Measurements from ENCODE around the gene MAX.

Gene MAX

DNA sequence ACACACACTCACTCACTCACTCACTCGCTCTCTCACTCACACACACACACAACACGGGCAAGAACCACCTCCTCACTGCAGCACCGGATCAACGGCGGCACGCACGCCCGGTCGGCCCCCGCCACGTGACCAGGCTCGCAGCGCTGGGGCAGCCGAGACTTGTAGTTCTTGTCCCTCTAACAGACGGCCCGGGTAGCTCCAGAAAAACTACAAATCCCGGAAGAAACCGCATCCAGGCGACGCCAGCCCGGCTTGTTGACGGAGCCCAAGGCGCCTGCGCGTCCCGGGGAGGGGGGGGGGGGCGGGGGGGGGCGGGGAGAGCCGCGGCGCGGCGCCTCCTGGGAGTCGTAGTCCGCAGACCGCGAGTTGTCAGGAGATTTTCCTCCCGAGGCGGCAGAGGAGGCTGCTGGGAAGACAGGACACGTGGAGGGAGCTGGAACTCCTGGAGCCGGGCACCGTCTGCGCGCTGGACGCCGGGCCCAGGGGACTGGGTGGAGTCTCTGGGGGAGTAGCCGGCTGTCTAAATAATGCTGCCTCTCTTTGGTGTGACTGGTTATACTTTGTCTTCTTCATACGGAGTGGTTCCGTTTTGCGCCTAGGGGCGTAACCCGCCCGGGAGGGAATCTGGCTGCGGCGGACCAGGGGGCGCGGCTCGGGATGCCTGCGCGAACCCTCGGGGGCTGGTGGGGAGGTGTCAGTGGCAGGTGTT is at the start of gene MAX:
MAX (minus strand) TSS at position 77 of the 709 bp plus-strand sequence. CDS start 178 bp downstream, outside the sequence.
- ChIA-PET POLR2A (interaction anchor here (0.5 to 1.2 kb wide), 7 partner anchors 9 to 367 kb away, joined by 3 to 8 read pairs (median 4); no protein-coding TSS in a partner anchor), CTCF (interaction anchor here (1.2 to 1.3 kb wide), 4 partner anchors 9 to 116 kb away, joined by 3 to 4 read pairs (median 4); partner anchors contain the start of gene FNTB)
- TF ChIP-seq, protein P1, sequence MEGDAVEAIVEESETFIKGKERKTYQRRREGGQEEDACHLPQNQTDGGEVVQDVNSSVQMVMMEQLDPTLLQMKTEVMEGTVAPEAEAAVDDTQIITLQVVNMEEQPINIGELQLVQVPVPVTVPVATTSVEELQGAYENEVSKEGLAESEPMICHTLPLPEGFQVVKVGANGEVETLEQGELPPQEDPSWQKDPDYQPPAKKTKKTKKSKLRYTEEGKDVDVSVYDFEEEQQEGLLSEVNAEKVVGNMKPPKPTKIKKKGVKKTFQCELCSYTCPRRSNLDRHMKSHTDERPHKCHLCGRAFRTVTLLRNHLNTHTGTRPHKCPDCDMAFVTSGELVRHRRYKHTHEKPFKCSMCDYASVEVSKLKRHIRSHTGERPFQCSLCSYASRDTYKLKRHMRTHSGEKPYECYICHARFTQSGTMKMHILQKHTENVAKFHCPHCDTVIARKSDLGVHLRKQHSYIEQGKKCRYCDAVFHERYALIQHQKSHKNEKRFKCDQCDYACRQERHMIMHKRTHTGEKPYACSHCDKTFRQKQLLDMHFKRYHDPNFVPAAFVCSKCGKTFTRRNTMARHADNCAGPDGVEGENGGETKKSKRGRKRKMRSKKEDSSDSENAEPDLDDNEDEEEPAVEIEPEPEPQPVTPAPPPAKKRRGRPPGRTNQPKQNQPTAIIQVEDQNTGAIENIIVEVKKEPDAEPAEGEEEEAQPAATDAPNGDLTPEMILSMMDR (IDR thresholded peaks at IDR 0.05; ENCODE audit: control extremely low read depth, extremely low read depth, low read depth, missing control alignments): no peak
- DNase-seq (ENCODE audit: extremely low spot score): peak; percentile 97

DNA sequence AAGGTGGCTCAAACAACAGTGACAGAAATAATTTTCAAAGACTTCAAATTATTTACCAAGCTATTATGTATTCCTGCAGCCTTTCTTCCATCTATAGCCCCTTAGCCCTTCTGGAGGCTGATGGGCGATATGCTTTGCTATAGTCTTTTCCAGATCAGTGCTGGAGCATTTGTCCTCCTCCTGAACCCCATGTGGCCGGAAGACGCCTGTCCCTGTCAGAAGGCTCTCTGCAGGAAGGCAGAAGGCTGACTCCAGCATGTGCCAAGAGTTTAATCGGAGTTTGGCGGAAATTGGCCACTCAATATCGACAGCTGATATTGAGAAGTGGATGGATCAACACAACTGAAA is 49.3 kb upstream of the MAX start:
- TF ChIP-seq, protein P1 (IDR thresholded peaks at IDR 0.05; ENCODE audit: control extremely low read depth, extremely low read depth, low read depth, missing control alignments): no peak
- ChIA-PET POLR2A (no interaction called here), CTCF (no interaction called here)
- no peak for DNase-seq (ENCODE audit: extremely low spot score)

GRCh38 chr14:65150898-65151608 is 48.7 kb upstream of the MAX start:
- POLR2A ChIA-PET: no interaction called here
- TF ChIP-seq, protein P1 (IDR thresholded peaks at IDR 0.05; ENCODE audit: control extremely low read depth, extremely low read depth, low read depth, missing control alignments): no peak
- CTCF ChIA-PET: no interaction called here
- no peak for DNase-seq (ENCODE audit: extremely low spot score)

DNA sequence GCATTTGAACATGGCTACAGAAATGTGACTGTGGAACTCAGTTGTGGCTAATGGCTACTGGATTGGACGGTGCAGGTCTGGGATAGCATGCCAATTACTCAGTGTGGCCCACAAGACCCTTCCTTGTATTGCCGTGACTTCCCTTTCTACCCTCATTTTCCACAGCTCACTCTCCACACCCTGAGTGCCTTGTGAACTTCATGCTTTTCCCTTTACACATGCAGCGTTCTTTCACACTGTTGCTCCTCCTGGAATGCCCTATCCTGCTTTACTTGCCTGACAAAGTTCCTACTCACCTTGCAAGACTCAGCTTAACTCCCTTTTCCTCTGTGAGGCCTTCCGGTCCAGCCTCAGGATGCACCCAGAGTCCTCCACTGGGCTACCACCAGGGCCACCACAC is 46.8 kb upstream of the MAX start:
- ChIA-PET POLR2A (no interaction called here), CTCF (interaction anchor here (1.3 kb wide), 1 partner anchor 16 kb away, joined by 4 read pairs; no protein-coding TSS in a partner anchor)
- TF ChIP-seq, protein P1 (IDR thresholded peaks at IDR 0.05; ENCODE audit: control extremely low read depth, extremely low read depth, low read depth, missing control alignments): no peak
- no peak for DNase-seq (ENCODE audit: extremely low spot score)

GRCh38 chr14:65144170-65144569 is 41.9 kb upstream of the MAX start:
- no peak for DNase-seq (ENCODE audit: extremely low spot score)
- POLR2A ChIA-PET: no interaction called here
- CTCF ChIA-PET: no interaction called here
- TF ChIP-seq, protein P1 (IDR thresholded peaks at IDR 0.05; ENCODE audit: control extremely low read depth, extremely low read depth, low read depth, missing control alignments): no peak

DNA sequence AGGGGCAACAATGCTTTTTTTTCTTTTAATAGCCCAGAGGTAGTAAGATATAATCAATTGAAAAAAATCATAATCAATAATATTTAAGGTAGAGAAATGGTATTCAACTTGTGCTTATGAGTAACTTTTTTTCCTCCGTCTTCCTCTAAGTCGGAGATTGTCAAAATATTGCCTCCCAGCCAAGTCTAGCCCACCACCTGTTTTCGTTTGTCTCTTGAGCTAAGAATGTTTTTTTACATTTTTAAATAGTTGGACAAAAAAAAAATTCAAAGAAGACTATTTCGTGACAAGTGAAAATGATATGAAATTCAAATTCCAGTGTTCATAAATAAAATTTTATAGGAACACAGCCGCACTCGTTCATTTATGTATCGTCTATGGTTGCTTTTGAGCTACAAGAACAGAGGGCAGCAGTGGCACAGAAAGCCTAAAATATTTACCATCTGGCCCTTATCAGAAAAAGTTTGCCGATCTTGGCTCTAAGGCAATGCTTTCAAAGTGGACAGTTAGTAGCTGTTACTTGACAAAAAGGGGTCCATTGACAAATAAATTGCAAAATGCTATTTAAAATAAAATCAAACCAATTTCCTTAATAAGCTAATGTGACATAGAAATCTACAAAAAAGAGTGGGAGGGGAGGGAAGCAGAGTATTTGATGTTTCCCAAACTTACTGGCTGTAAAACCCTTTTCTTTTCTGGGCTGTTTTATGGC is 40.8 kb upstream of the MAX start:
- no peak for DNase-seq (ENCODE audit: extremely low spot score)
- ChIA-PET POLR2A (no interaction called here), CTCF (interaction anchor here (1.0 to 1.7 kb wide), 3 partner anchors 11 to 682 kb away, joined by 3 to 5 read pairs (median 5); no protein-coding TSS in a partner anchor)
- TF ChIP-seq, protein P1 (IDR thresholded peaks at IDR 0.05; ENCODE audit: control extremely low read depth, extremely low read depth, low read depth, missing control alignments): no peak

Measured in GM10248 (cell line).